HG03558 (cell line): Measurements from ENCODE around the gene DNAH10.

Experiments
- ATAC-seq: cut with Tn5 transposase; IDR thresholded peaks from one replicate; pipeline ENCODE4 v1.9.1; 2021; ENCODE audit warnings: moderate number of reproducible peaks; ENCODE audit not compliant: unreplicated experiment; ENCODE audit errors: extremely low read depth

The DNAH10 gene

GRCh38 chr12:123928274-123928865 lies 166.3 kb downstream of the DNAH10 start:
- no peak for ATAC-seq

DNA sequence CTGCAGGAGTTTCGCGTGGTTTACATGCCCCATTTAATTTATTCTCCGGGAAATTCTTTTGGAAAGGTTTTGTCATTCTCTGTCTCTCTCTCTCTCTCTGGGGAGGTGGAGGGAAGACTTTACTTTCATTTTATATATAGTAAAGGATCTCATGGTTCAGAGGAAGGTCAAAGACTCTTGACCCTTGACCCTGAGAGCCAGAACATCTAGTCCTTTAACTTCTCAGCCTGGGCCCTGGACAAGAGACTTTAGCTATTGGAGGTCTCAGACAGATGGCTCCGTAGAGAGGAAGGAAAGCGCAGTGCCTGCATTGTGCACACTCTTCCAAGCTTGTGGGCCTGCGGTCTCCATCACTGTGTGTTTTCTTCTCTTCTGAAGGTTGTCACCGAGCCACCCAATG lies 166.8 kb downstream of the DNAH10 start:
- no peak for ATAC-seq

DNA sequence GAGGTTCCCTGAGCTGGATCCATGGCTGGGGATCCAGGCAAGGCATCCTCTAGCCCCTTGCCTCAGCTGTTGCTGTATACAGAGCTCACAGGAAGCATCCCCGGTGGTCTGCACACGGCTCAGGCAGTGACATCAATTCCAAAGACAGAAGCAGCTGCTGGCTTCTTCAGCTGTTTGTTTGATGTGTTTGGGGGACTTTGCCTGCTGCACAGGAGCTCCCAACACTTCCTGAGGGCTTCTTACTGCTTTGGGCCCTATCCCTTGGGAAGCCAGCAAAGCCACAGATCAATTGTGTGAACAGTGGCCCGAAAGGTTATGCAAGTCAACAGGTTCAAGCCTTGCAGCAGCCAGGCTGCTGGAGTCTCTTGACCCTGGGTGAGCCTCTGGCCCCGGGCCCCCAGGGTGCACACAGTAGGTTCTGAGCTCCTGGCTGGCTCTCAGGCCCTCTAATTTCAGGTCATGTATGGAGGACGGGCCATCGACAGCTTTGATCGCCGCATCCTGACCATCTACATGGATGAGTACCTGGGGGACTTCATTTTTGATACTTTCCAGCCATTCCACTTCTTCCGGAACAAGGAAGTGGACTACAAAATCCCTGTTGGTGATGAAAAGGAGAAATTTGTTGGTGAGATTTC lies 168.0 kb downstream of the DNAH10 start:
- ATAC-seq, result no peak

DNA sequence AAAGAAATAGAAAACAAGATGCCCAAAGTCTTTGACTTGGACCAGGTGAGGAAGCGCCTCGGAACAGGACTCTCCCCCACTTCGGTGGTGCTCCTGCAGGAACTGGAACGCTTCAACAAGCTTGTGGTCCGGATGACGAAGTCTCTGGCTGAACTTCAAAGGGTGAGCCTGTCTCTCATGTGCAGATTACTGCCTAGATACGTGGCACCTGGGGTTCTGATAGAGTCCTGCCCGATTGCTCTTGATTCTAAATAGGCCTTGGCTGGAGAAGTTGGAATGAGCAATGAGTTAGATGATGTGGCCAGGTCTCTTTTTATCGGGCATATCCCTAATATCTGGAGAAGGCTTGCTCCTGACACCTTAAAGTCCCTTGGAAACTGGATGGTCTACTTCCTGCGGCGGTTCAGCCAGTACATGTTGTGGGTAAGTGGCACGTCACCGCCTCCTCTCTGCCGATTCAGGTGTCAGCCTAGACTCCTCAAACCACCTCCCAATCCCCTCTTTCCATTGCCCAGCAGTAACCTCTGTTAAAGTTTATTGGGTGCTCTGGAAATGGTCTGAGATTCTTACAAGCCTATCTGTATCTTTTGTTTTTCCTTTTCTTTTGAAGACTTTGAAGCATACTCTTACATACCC lies 169.7 kb downstream of the DNAH10 start:
- ATAC-seq, result no peak

DNA sequence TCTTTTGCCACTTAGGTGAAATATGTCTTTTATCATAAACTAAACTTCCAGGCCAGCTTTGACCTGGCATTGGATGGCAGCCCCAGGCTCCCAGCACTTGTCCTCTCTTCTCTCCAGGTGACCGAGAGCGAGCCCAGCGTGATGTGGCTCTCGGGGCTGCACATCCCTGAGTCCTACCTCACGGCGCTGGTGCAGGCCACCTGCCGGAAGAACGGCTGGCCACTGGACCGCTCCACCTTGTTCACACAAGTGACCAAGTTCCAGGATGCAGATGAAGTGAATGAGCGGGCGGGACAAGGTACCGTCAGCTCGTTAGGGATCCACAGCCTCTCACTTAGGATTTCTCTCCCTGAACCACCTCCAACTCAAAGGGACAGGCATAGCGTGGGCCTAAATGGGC lies 171.1 kb downstream of the DNAH10 start:
- ATAC-seq, result no peak

- ATAC-seq, result no peak
These were observed 172.0 kb downstream of the DNAH10 start for GRCh38 chr12:123934016-123934620.

DNA sequence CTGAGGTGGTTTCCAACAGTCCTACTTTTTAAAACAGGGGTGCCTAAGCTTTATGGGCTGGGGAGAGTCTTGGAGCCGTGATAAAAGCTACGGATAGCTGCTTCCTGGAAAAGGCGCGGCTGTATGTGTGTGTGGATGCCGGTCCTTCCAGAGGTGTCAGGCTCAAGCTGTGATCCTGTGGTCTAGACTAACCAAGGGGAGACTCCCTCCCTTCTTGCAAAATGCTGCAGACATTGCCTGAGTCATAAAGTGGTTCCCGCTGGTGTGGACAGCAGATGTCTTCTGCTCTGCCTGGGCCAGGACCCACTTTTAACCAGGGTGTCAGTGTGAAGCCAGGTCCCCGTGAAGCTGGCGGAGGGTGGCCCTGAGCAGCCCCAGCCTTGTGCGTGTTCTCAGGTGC lies 172.7 kb downstream of the DNAH10 start:
- ATAC-seq, result no peak

- ATAC-seq, result no peak
These were observed 173.9 kb downstream of the DNAH10 start for GRCh38 chr12:123935956-123936355.

DNA sequence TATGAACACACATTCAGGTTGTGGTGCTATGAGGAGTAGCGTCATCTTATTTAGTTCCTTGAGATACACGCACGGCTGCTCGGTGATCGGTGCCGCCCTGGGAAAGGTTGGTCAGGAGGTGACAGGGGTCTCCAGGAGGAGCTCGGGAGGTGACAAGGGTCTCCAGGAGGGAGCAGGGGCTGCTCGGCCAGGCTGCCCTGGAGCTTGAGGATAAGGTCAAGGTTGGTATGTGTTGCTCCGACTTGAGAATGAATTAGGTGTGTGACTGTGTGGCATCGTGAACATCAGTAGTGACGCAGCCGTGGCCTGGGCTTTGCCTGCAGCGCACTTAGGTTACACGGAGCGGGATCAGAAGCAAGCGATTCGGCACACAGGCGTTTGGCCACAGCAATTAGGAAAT lies 174.4 kb downstream of the DNAH10 start:
- ATAC-seq, result no peak

GRCh38 chr12:123936956-123937706 lies 175.0 kb downstream of the DNAH10 start:
- no peak for ATAC-seq

DNA sequence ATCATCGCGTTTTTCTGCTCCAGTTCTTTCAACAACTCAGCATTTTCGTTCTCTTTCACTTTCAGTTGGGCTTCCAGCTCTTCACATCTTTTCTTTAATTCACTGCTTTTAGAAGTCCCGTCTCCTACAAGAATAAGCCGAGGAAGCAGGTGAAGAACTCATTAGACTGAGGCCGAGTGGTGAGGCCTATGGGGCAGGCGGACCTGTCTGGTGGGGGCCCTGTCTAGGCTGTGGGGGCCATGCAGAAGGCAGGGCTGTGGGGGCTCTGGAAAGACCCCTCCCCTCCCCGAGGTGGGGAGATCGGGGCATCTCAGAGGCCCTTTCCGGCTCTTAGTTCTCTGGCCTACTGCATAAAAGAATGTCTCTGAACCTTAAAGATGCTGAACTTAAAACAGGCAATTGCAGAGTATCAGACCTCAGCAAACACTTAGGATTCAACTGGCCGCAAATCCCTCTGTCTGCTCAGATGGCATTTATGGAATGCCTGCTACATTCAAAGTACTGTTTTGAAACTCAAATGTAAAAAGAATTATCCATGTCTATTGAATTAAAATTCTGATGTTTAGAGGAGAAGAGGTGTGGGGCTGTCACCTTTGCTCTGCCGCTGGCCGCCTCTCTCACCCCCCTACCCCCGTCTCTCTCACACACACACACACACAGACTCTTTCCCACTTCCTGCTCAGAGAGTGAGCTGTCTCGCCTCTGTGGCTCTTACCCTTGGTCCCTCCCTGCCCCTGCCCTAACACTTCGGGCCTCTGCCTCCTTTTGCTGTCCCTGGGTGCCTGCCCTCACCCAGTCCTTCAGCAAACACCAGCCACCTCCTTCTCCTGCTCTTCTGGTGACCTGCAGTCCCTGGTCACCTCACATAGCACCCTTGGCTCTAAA lies 175.8 kb downstream of the DNAH10 start:
- ATAC-seq, result no peak

DNA sequence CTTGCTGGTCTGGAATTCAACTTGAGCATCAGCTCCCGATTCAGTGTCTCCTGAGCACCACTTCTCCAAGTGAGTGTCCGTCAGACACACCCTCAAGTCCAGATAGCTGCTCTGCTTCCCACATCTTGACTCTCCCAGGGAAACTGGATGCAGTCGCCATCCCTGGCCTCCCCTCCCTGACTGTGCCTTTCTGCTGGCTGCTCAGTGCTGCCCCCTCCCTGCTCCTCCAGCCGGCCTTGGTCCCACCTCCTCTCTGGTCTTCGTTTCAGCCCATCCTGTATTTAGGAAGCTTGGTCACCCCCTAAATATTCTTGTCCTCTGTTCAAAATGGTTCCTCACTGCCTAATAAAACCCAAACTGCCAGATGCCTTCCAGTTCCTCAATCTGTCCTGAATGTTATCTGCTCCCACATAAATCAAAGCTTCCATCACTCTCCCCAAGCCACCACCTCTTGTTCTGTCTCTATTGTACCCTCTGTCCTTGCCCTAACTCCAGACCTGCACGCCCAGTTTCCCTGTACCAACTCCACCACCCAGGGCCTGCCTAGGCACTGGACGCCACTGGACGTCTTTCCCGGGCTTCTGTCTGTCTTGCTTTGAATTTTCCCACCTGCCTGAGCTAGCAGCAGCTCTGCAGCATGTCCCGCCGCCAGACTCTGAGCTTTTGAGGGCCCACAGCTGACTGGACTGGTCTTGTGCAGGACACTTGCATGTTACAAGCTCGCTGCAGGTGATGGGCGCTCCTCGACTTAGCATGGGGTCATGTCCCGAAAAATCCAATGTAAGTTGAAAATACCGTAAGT lies 176.8 kb downstream of the DNAH10 start:
- no peak for ATAC-seq

- no peak for ATAC-seq
These were observed 177.9 kb downstream of the DNAH10 start for GRCh38 chr12:123939716-123940626.

DNA sequence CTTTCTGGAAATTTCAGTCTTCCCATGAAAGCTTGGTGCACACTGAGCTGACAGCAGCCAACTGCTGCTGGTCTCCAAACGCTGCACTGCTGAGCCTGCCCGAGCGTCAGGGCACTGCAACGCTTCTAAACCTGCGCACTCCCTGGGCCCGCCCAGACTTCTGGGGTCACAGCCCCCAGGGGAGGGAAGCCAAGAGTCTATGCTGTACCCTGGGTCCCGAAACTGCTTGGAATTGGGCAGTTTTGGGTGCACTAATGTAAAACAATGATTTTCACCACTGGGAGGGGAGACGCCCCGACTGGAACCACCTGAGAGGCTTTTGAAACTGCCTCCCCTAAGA lies 178.5 kb downstream of the DNAH10 start:
- ATAC-seq, result no peak

DNA sequence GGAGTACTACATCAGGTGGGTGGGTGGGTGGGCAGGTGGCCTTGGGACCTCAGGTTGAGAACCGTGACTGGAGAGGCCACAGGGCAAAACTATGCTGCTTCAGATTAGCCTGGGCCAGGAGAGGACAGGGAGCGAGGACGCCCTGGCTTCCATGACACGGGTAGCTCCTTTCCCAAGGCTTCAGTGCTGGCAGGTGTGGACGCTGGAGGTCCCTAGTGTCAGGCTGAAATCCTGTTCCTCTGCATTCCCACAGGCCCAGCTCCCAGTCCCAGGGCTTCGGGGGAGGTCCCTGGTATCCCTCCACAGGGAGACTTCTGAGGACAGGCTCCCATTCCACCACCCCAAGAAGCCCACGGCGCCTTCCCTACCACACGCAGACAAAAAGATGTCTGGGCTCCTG lies 178.9 kb downstream of the DNAH10 start:
- ATAC-seq, result no peak

DNA sequence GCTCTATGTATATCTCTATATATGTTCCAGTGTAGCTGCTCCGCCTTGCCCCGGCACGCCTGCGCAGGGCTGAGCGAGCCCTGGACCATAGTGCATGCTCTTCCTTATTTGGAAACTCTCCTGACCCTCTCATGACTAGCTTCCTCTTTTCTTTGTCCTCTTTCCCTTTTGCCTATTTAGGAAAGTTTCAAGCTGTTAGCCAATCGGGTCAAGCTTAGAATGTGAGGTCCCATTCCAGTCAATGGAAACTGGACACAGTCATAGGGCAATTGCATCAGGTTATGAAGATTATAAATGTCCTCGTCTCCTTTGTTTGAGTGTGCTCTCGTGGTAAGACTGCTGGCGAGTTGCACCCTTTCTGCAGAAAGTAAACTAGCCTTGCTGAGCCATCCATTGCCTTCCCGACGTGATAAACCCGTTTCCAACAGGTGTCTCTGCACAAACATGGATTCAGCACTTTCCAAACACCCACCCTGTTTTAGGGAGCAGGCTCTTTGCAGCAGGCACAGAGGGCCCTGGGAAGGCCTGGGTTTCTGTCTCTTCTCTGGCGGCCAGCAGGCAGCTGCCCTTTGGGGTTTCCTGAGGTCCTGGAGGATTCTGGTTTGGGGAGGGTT lies 179.6 kb downstream of the DNAH10 start:
- no peak for ATAC-seq

DNA sequence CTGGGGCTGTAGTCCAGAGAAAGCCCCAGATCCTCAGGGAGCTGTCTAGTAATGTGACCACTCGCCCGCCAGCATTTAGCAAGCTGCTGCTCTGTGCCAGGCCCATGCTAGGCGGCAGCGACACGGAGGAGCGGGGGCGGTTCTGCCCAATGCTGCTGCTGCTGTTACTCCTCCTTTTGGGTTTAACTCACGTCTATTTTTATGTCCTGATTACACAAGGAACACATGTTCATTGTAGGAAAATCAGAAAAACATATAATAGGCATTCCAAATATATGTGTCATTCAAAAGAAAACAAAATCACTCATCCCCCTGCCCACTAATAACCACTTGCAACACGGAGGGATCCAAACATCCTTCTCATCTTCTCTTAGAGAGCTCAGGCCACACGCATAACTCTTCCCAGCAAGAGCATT lies 180.1 kb downstream of the DNAH10 start:
- ATAC-seq, result no peak
